DOHH2 (cell line): ENCODE results near the gene MAP2K7.

Source experiments
- H3F3A ChIP-seq: fragments of 200-600 bp; sonication (generic), shearing (Covaris generic); 2 replicates; pipeline ENCODE4 v1.6.0; 2016; ENCODE audit warnings: antibody characterized with exemption, mild to moderate bottlenecking; ENCODE audit not compliant: control insufficient read depth, insufficient read depth
- H3K27ac ChIP-seq: fragments of 200-600 bp; sonication (generic); 2 replicates; pipeline ENCODE4 v1.5.1; 2014; ENCODE audit warnings: low read depth, mild to moderate bottlenecking, low read length, moderate library complexity
- H3K27me3 ChIP-seq: fragments of 200-600 bp; sonication (generic); 2 replicates; pipeline ENCODE4 v1.6.1; 2014; ENCODE audit warnings: mild to moderate bottlenecking, low read length, mixed read lengths; ENCODE audit not compliant: control insufficient read depth
- H3K36me3 ChIP-seq: fragments of 200-600 bp; sonication (generic); 2 replicates; pipeline ENCODE4 v1.6.1; 2014; ENCODE audit warnings: mild to moderate bottlenecking, low read length, moderate library complexity, mixed read lengths; ENCODE audit not compliant: control insufficient read depth
- H3K4me1 ChIP-seq: fragments of 200-600 bp; sonication (generic); 2 replicates; pipeline ENCODE4 v1.6.1; 2014; ENCODE audit warnings: mild to moderate bottlenecking, low read length, mixed read lengths; ENCODE audit not compliant: control insufficient read depth
- H3K4me2 ChIP-seq: fragments of 200-600 bp; sonication (generic); 2 replicates; pipeline ENCODE4 v1.6.0; 2014; ENCODE audit warnings: mild to moderate bottlenecking, low read length, moderate library complexity
- H3K4me3 ChIP-seq: fragments of 200-600 bp; sonication (generic); 2 replicates; pipeline ENCODE4 v1.5.1; 2014; ENCODE audit warnings: mild to moderate bottlenecking, low read length, mixed read lengths
- H3K79me2 ChIP-seq: fragments of 200-600 bp; sonication (generic); 2 replicates; pipeline ENCODE4 v1.6.1; 2014; ENCODE audit warnings: mild to moderate bottlenecking, low read length, mixed read lengths; ENCODE audit not compliant: control insufficient read depth
- H3K9me2 ChIP-seq: fragments of 200-600 bp; sonication (generic); replicated peaks from 2 replicates; pipeline ENCODE4 v1.6.1; 2014; ENCODE audit warnings: mild to moderate bottlenecking, low read length, mixed read lengths; ENCODE audit not compliant: control insufficient read depth
- H3K9me3 ChIP-seq: fragments of 200-600 bp; sonication (generic); 2 replicates; pipeline ENCODE4 v1.6.1; 2014; ENCODE audit warnings: antibody characterized with exemption, low read length, mixed read lengths; ENCODE audit not compliant: control insufficient read depth, insufficient read depth
- H4K20me1 ChIP-seq: fragments of 200-600 bp; sonication (generic); 2 replicates; pipeline ENCODE4 v1.6.0; 2014; ENCODE audit warnings: low read depth, mild to moderate bottlenecking, antibody characterized with exemption, low read length, moderate library complexity; ENCODE audit not compliant: control insufficient read depth, insufficient read depth
- CTCF ChIP-seq: fragments of 200-600 bp; sonication (generic); IDR thresholded peaks from one replicate; pipeline ENCODE4 v1.5.1; 2014; ENCODE audit warnings: antibody characterized with exemption, mild to moderate bottlenecking, low read depth, low read length; ENCODE audit not compliant: poor library complexity, severe bottlenecking
- EZH2phosphoT487 ChIP-seq: fragments of 200-600 bp; sonication (generic); IDR thresholded peaks from 2 replicates; pipeline ENCODE4 v1.6.1; 2017; ENCODE audit warnings: borderline replicate concordance, mild to moderate bottlenecking, antibody characterized with exemption, low read length, moderate library complexity, mixed read lengths

The MAP2K7 gene

DNA sequence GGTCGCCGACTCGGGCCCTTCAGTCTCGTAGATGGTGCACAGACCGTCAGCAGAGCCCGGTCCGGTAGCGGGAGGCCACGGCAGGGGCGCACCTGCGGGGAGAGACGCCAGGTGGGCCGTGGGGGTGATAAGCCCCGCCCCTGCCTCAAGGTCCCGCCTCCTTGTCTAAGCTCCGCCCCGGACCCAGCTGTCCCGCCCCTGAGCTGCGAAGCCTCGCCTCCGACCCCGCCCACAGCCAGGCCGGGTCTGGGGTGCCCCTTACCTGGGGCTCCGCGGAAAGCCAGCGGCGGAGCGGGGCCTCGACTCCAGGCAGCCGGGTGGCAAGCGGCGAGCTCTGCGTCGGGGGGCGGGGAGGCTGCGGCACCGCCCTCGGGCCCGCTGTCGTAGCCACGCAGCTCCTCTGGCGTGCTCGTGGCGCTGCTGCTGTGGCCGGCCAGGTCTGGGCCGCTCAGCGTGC lies 34.2 kb upstream of the MAP2K7 start:
- Histone ChIP-seq H3K4me1 (peaks cover 44% of the 10 kb centered on the region), H3K27ac (no peak overlapping the region), H3K27me3 (peaks cover 20% of the 10 kb centered on the region), H3K36me3 (no peaks in the 10 kb centered on the region), H3K4me3 (peak overlapping the region; percentile 75), H3K9me2 (no peaks in the 10 kb centered on the region), H3K4me2 (peak overlapping the region; percentile 99), H3F3A (peaks cover 9% of the 10 kb centered on the region), H4K20me1 (no peaks in the 10 kb centered on the region), H3K9me3 (no peaks in the 10 kb centered on the region; the same call in 1 of the 2 replicates), H3K79me2 (no peaks in the 10 kb centered on the region)
- no peak for TF ChIP-seq EZH2phosphoT487
- TF ChIP-seq CTCF = no peak

- H4K20me1 ChIP-seq = no peaks in the 10 kb centered on the region
- H3F3A ChIP-seq = peaks cover 9% of the 10 kb centered on the region
- H3K27me3 ChIP-seq = peaks cover 24% of the 10 kb centered on the region
- H3K4me1 ChIP-seq = peaks cover 47% of the 10 kb centered on the region
- H3K79me2 ChIP-seq = no peaks in the 10 kb centered on the region
- H3K4me2 ChIP-seq = peak overlapping the region; percentile 99
- H3K4me3 ChIP-seq = peak overlapping the region; percentile 75
- H3K27ac ChIP-seq = no peak overlapping the region
- H3K9me2 ChIP-seq = no peaks in the 10 kb centered on the region
- no peaks in the 10 kb centered on the region for H3K36me3 ChIP-seq
- H3K9me3 ChIP-seq = no peaks in the 10 kb centered on the region; the same call in 1 of the 2 replicates
- TF ChIP-seq EZH2phosphoT487 (no peak), CTCF (no peak)
Observed at GRCh38 chr19:7869910-7870511, 33.7 kb upstream of the MAP2K7 start.

DNA sequence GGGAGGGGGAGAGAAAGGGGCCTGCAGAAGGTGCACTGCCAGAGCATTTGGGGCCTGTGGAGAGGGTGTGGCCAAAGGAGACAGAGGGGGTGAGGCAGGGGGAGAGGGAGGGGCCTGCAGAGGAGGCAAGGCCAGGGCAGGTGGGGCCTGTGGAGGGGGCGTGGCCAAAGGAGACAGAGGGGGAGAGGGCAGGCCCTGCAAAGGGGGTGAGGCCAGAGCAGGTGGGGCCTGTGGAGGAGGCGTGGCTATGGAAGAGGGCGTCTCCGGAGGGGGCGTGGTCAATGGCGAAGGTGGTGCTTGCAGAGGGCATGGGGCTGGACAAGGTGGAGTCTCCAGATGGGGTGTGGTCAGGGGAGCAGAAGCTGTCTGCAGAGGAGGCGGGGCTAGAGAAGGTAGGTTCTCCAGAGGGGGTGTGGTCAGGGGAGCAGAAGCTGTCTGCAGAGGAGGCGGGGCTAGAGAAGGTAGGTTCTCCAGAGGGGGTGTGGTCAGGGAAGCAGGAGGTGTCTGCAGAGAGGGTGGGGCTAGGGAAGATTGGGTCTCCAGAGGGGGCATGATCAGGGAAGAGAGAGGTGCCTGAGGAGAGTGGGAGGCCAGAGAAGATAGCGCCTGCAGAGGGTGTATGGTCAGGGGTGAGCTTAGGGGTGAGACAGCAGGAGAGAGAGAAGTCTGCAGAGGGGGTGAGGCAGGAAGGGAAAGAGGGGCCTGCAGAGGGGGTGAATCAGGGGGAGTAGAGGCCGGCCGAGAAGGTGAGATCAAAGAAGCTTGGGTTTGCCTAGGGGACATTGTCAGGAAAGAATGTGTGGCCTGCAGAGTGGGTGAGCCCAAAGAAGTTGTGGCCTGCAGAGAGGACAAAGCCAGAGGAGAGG lies 32.9 kb upstream of the MAP2K7 start:
- Histone ChIP-seq H3K9me3 (no peaks in the 10 kb centered on the region; the same call in 1 of the 2 replicates), H3K27ac (no peak overlapping the region), H3K4me3 (no peak overlapping the region), H3K27me3 (peaks cover 20% of the 10 kb centered on the region), H3F3A (peaks cover 9% of the 10 kb centered on the region), H3K4me2 (peak overlapping the region; percentile 64), H4K20me1 (no peaks in the 10 kb centered on the region), H3K36me3 (no peaks in the 10 kb centered on the region), H3K9me2 (no peaks in the 10 kb centered on the region), H3K4me1 (peaks cover 47% of the 10 kb centered on the region), H3K79me2 (no peaks in the 10 kb centered on the region)
- TF ChIP-seq EZH2phosphoT487 = no peak
- no peak for TF ChIP-seq CTCF
